Esophagus (tissue), 2 donors: ENCODE data around the gene RNLS. TPM values are rescaled to one million over a fixed set of nuclear protein-coding genes. Genes with fewer than 3 reads are reported as not detected.
"Not testable (repeated sequence)": the region's sequence is repeated elsewhere in the genome, so short reads cannot be mapped to it uniquely, and the experiment has no call there.

Experiments used
- H3K27ac ChIP-seq, 2 donors: one replicate each; pipeline ENCODE4 v1.5.1; 2013; ENCODE audit warnings: low read depth in 2 of 2, mild to moderate bottlenecking in 2 of 2, inconsistent platforms in 1 of 2, low read length in 1 of 2, moderate library complexity in 1 of 2
- H3K27me3 ChIP-seq, 2 donors: one replicate each; pipeline ENCODE4 v1.6.1; 2013; ENCODE audit warnings: low read length in 2 of 2, control low read depth in 1 of 2, mild to moderate bottlenecking in 1 of 2; ENCODE audit not compliant: insufficient read depth in 2 of 2, control insufficient read depth in 1 of 2
- H3K36me3 ChIP-seq, 2 donors: one replicate each; pipeline ENCODE4 v1.6.1; 2013; ENCODE audit warnings: low read length in 1 of 2; ENCODE audit not compliant: control insufficient read depth in 2 of 2, insufficient read depth in 2 of 2
- H3K4me1 ChIP-seq, 2 donors: one replicate each; pipeline ENCODE4 v1.6.1; 2013; ENCODE audit warnings: low read length in 1 of 2; ENCODE audit not compliant: control insufficient read depth in 2 of 2, insufficient read depth in 2 of 2
- H3K4me3 ChIP-seq, 2 donors: one replicate each; pipeline ENCODE4 v1.5.1; 2013; ENCODE audit warnings: low read length in 2 of 2, mild to moderate bottlenecking in 2 of 2, low read depth in 1 of 2, moderate library complexity in 1 of 2
- H3K9me3 ChIP-seq, 2 donors: one replicate each; pipeline ENCODE4 v1.6.1; 2013; ENCODE audit warnings: mild to moderate bottlenecking in 2 of 2, low read depth in 1 of 2, low read length in 1 of 2, moderate library complexity in 1 of 2; ENCODE audit not compliant: control insufficient read depth in 2 of 2, insufficient read depth in 1 of 2
- WGBS, 2 donors: extraction: QIAGEN DNeasy Blood & Tissue Kit; methylation state at CpG; one replicate each; pipeline ENCODE4 v1.1.7; 2013; 5-methylcytosine and 5-hydroxymethylcytosine counted together
- polyA plus RNA-seq, 2 donors: library from polyadenylated mRNA; stranded (reverse); fragments of 200-250 nt; gene quantifications; one replicate each; pipeline ENCODE4 v1.2.3, GENCODE V29; 2013
- donor health status: healthy with polysubstance abuse.
- donor health status: Bipolar disorder and iron deficiency.

RNLS gene
- polyA plus RNA-seq, 2 donors = 3.3 to 6.7 TPM

DNA sequence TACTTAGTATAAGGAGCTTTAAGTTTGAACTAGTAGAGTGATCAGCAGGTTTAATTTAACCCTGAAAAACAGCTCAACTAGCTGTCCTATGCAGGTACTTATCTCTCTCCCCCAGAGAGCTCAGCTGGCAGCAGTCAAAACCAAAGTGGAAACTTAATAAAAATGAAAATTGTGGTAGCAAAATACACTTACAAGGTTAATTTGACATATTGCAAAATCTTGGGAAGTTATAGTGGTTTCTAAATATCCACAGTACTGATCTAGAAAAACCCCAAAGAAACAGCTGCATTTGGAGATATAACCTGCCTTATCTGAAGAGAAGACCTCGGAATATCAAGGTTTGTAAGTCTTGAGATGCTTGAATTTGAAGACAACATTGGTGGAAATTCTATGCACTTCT, 269.2 kb downstream of the RNLS start:
- 84 to 92% methylated on average over 1 of the region's 1 CpG for WGBS, 2 donors
- Histone ChIP-seq H3K27ac (no peak overlapping the region), H3K27me3 (no peaks in the 10 kb centered on the region)

DNA sequence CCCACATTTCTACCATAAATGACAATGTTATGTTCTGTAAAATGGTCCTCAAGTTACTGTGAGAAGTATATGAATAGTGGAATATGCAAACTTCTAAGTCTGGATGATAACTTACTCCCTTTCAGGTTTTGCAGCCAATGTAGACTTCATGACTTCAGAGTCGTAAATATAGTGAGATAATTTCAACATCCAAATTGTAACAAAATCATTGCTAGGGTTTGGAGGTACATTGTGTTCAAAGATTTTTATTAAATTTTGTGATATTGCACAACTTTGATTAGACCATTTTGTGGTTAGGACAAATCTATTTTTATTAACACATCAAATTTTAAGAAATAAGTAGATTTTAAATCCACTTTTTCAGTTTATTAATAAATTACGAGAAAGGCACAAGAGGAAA, 270.3 kb downstream of the RNLS start:
- whole genome bisulfite sequencing, 2 donors = 88 to 96% methylated on average over 2 of the region's 2 CpGs
- Histone ChIP-seq H3K27ac (no peak overlapping the region), H3K4me1 (no peaks in the 10 kb centered on the region), H3K27me3 (no peaks in the 10 kb centered on the region), H3K9me3 (peaks cover 0 to under 1% of the 10 kb centered on the region in 2 donors), H3K4me3 (no peak overlapping the region), H3K36me3 (no peaks in the 10 kb centered on the region)

More for the DNA sequence above, 269.2 kb downstream of the RNLS start:
- H3K9me3 ChIP-seq = peaks cover 0 to 10% of the 10 kb centered on the region in 2 donors
- no peaks in the 10 kb centered on the region for H3K36me3 ChIP-seq
- no peaks in the 10 kb centered on the region for H3K4me1 ChIP-seq
- H3K4me3 ChIP-seq = no peak overlapping the region

DNA sequence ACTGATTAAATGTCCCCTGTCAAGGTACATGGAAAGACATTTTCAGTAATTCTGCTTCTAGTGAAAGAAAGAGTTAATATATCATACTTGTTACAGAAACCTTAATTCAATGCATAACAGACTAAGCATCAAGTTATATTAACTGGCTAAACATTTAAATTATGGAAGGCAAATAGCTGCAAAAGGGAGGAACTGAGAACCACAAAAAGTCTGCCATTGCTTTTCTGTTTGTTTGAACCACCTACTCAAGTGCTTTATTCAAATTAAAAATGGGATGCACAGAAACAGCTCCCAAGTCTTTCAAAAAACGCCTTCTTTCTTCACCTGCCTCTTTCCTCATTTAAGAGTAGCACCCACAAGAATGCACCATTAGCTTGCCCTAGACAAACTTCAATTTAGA, 271.9 kb downstream of the RNLS start:
- no peaks in the 10 kb centered on the region for H3K4me1 ChIP-seq
- 73 to 75% methylated on average over 1 of the region's 1 CpG for WGBS, 2 donors

DNA sequence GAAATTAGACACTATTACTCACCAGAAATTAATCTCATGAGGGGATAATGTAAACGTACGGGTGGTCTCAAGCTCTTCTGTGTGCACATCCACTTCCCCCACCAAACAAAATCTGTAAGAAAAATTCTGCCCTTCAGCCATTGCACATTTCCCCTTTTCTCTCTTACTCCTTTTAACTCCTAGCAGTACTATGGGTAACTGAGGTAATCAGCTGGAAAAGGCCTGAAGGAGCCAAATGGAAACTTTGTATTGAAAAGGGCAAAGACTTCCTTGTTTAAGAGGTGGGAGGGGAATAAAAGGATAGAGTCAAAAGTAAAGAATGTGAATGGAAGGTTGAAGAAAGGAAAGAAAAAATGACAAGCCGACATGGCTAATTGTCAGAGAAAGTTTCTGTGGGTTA, 273.8 kb downstream of the RNLS start:
- no peak overlapping the region for H3K4me3 ChIP-seq
- H3K4me1 ChIP-seq = no peaks in the 10 kb centered on the region
- WGBS, 2 donors = 93 to 95% methylated on average over 3 of the region's 3 CpGs
- H3K36me3 ChIP-seq = no peaks in the 10 kb centered on the region
- H3K9me3 ChIP-seq = no peaks in the 10 kb centered on the region
- no peak overlapping the region for H3K27ac ChIP-seq
- no peaks in the 10 kb centered on the region for H3K27me3 ChIP-seq

More for the DNA sequence above, 271.9 kb downstream of the RNLS start:
- H3K9me3 ChIP-seq = no peaks in the 10 kb centered on the region
- H3K27ac ChIP-seq = no peak overlapping the region
- H3K27me3 ChIP-seq = no peaks in the 10 kb centered on the region
- H3K4me3 ChIP-seq = no peak overlapping the region
- H3K36me3 ChIP-seq = no peaks in the 10 kb centered on the region

DNA sequence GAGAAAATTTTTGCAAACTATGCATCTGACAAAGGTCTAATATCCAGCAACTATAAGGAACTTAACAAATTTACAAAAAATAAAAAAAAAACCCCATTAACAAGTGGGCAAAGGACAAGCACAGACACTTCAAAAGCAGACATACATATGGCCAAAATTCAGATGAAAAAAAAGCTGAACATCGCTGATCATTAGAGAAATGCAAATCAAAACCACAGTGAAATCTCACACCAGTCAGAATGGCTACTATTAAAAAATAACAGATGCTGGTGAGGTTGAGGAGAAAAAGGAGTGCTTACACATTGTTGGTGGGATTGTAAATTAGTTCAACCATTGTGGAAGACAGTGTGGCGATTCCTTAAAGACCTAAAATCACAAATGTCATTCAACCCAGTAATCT, 274.8 kb downstream of the RNLS start:
- not testable (repeated sequence) for H3K4me3 ChIP-seq

DNA sequence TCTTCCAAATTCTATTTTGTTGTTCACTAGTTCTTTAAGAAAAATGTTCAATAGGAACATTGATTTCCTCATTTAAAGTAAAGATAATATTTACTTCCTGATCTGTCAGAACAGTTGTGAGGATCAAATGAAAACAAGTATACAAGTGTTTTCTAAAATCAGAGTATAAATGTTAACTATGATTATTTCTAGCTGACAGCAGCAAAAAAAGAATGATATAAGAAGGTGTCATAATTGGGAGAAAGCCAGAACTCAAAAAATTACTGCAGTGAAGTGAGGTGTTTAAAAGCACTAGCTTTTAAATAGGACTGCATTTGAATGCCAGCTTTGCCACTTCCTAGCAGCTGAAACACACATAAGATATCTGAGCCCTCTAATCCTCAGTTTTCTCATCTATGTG, 283.3 kb downstream of the RNLS start:
- no peak overlapping the region for H3K27ac ChIP-seq
- H3K36me3 ChIP-seq = no peaks in the 10 kb centered on the region
- peaks cover 0 to 3% of the 10 kb centered on the region in 2 donors for H3K9me3 ChIP-seq
- no peak overlapping the region for H3K4me3 ChIP-seq
- no peaks in the 10 kb centered on the region for H3K4me1 ChIP-seq
- H3K27me3 ChIP-seq = no peaks in the 10 kb centered on the region

More for the DNA sequence above, 274.8 kb downstream of the RNLS start:
- WGBS, 2 donors = 95% methylated on average over 2 of the region's 2 CpGs
- H3K36me3 ChIP-seq, H3K27ac ChIP-seq, H3K27me3 ChIP-seq, H3K9me3 ChIP-seq, H3K4me1 ChIP-seq: not testable (repeated sequence)

DNA sequence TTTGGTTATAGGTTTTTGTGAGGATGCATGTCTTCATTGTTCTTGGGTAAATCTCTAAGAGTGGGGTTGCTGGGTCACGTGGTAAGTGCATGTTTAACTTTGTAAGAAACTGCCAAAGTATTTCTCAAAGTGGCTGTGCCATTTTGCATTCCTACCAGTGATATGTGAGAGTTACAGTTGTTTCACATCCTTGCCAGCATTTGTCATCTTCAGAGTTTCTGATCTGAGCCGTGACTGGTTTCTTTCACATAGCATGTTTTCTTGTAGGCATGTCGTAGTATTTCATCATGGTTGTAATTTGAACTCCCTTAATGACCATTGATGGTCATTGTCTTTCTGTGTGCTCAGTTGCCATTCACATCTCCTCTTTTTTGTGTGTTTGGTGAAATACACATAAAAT, 286.0 kb downstream of the RNLS start:
- Histone ChIP-seq H3K36me3 (no peaks in the 10 kb centered on the region), H3K4me3 (no peak overlapping the region), H3K27ac (no peak overlapping the region), H3K9me3 (no peaks in the 10 kb centered on the region), H3K4me1 (no peaks in the 10 kb centered on the region), H3K27me3 (no peaks in the 10 kb centered on the region)
- WGBS, 2 donors = 91 to 96% methylated on average over 3 of the region's 3 CpGs

DNA sequence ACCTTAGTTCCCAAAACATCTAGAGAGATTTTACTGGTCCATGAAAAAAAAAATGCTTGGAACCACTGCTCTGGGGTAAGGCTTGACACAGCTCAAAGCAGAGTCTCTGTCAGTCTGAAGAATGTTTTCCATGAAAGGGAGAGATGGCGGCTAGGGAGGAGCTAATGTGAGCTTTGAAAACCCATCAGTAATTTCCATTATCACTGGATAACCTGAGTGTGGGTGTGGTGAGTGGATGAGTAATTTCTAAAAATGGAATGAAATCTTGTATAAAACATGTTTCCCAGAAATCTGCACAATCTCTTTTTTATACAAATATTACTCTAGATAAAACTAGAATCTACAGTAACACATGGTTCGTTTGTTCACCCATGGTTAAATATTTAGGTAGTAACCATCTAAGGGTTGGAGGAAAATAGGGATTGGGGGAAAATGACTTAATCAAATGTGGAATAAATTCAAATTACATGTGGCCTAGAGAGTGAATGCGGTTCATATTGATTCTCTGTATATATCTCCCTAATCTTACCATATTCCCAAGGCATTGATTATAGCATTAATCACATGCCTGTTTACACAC, 289.4 kb downstream of the RNLS start:
- 83 to 90% methylated on average over 3 of the region's 3 CpGs for WGBS, 2 donors
- no peaks in the 10 kb centered on the region for H3K27me3 ChIP-seq
- no peak overlapping the region for H3K27ac ChIP-seq
- H3K36me3 ChIP-seq = no peaks in the 10 kb centered on the region
- H3K9me3 ChIP-seq = no peaks in the 10 kb centered on the region
- no peaks in the 10 kb centered on the region for H3K4me1 ChIP-seq
- H3K4me3 ChIP-seq = no peak overlapping the region

DNA sequence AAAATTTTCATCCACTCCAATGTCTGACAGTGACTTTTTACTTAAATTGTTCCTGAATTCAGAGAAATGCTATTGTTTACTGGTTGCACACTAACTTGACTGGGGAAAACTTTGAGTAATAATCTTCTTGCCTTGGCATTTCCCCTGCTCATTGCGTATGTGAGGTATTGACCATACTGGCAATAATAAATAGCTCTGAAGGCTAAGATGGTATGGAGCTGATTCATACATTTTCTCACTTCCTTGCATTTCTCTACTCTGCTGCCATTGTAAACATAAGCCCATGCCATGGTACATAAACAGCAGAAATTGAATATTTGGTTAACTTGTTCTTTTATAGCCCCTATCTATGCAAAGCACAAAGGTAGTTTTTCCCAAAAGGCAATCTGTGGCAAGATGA, 290.0 kb downstream of the RNLS start:
- 79 to 95% methylated on average over 1 of the region's 1 CpG for WGBS, 2 donors
- Histone ChIP-seq H3K27ac (no peak overlapping the region), H3K9me3 (no peaks in the 10 kb centered on the region), H3K36me3 (no peaks in the 10 kb centered on the region), H3K27me3 (no peaks in the 10 kb centered on the region), H3K4me3 (no peak overlapping the region), H3K4me1 (no peaks in the 10 kb centered on the region)

DNA sequence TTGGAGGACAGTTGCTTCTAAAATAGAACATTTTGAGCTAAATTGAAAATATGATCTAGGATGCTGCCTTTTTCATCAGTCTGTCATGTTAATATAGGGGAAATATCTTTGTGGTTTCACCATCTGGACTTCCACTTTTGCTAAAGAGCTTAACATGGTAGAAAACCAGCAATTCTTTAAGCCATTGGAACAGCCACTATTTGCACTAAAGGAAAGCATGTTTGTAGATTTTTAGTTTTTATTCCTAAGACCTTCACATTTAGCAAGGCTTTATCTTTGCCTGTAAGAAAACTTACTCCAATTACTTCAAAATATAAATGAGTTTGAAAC, 291.0 kb downstream of the RNLS start:
- no peak overlapping the region for H3K4me3 ChIP-seq
- no peaks in the 10 kb centered on the region for H3K27me3 ChIP-seq
- H3K27ac ChIP-seq = no peak overlapping the region
- H3K9me3 ChIP-seq = no peaks in the 10 kb centered on the region
- H3K4me1 ChIP-seq = no peaks in the 10 kb centered on the region
- no peaks in the 10 kb centered on the region for H3K36me3 ChIP-seq
